Right atrium auricular region (tissue), 2 donors: ENCODE results near the gene HS3ST5. TPM values are rescaled to one million over a fixed set of nuclear protein-coding genes. Genes with fewer than 3 reads are reported as not detected.

ENCODE experiments used
- DNase-seq: peaks from one replicate; pipeline ENCODE4 v3.0.0-alpha.2; 2019; ENCODE audit warnings: low spot score
- H3K27ac ChIP-seq, 2 donors: fragments of 200-600 bp; sonication (generic); 1 replicate in 1 of 2; 2 replicates in 1 of 2; pipeline ENCODE4 v1.5.1; 2016 to 2019
- H3K27me3 ChIP-seq, 2 donors: fragments of 200-600 bp; sonication (generic); one replicate each; pipeline versions ENCODE4 v1.5.1 to v1.6.0; 2017 to 2019
- H3K36me3 ChIP-seq: fragments of 200-600 bp; sonication (generic); one replicate; pipeline ENCODE4 v1.5.1; 2016
- H3K4me1 ChIP-seq, 2 donors: fragments of 200-600 bp; sonication (generic); one replicate each; pipeline versions ENCODE4 v1.5.1 to v1.6.0; 2017 to 2019
- H3K4me3 ChIP-seq, 2 donors: fragments of 200-600 bp; sonication (generic); 1 replicate in 1 of 2; 2 replicates in 1 of 2; pipeline ENCODE4 v1.5.1; 2017 to 2019; ENCODE audit warnings: mild to moderate bottlenecking in 1 of 2, moderate library complexity in 1 of 2
- H3K9me3 ChIP-seq, 2 donors: fragments of 200-600 bp; sonication (generic); one replicate each; pipeline ENCODE4 v1.5.1; 2019
- CTCF ChIP-seq, 2 donors: fragments of 200-600 bp; sonication (generic); IDR thresholded peaks; one replicate each; pipeline ENCODE4 v1.5.1; 2019; ENCODE audit warnings: antibody characterized with exemption in 2 of 2
- total RNA-seq, 2 donors: library from RNA; depleted of rRNA; stranded (reverse); fragments of >200 nt; gene quantifications; one replicate each; pipeline ENCODE4 v1.1.0, GENCODE V29; 2016

HS3ST5 gene
- total RNA-seq, 2 donors from 2014 or later: not detected

DNA sequence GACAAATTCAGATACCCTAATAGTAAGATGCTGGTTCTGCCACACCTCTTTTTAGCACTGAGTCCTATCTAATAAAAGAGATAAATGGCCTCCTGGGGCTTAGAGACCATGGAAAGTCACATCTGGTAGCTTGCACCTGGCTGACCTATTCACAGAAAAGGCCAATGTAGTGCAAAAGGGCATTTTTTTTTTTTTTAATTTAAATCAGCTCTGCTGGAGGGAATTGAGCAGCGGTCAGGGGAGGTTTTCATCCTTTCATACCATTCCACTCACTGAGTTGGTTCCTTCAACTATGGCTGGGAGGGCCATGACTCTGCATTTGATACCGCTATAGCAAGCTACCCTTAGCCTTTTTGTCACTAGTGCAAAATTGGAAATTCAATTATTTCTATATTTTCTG, 20.1 kb upstream of the HS3ST5 start:
- H3K9me3 ChIP-seq: no peaks in the 10 kb centered on the region
- no peaks in the 10 kb centered on the region for H3K36me3 ChIP-seq
- H3K4me1 ChIP-seq: no peaks in the 10 kb centered on the region
- no peaks in the 10 kb centered on the region for H3K27me3 ChIP-seq
- DNase-seq: no peak
- H3K27ac ChIP-seq: no peak overlapping the region
- no peak for TF ChIP-seq CTCF (IDR thresholded peaks at IDR 0.05)
- H3K4me3 ChIP-seq: no peak overlapping the region

GRCh38 chr6:114362396-114362795, 19.6 kb upstream of the HS3ST5 start:
- Histone ChIP-seq H3K4me1 (no peaks in the 10 kb centered on the region), H3K36me3 (no peaks in the 10 kb centered on the region), H3K9me3 (no peaks in the 10 kb centered on the region), H3K27me3 (no peaks in the 10 kb centered on the region), H3K4me3 (no peak overlapping the region), H3K27ac (no peak overlapping the region)
- TF ChIP-seq CTCF (IDR thresholded peaks at IDR 0.05): no peak
- no peak for DNase-seq

- Histone ChIP-seq H3K36me3 (no peaks in the 10 kb centered on the region), H3K4me3 (no peak overlapping the region), H3K4me1 (no peaks in the 10 kb centered on the region), H3K27ac (no peak overlapping the region), H3K27me3 (no peaks in the 10 kb centered on the region), H3K9me3 (no peaks in the 10 kb centered on the region)
- no peak for TF ChIP-seq CTCF (IDR thresholded peaks at IDR 0.05)
- no peak for DNase-seq
Observed at GRCh38 chr6:114361036-114361435, 18.2 kb upstream of the HS3ST5 start.

DNA sequence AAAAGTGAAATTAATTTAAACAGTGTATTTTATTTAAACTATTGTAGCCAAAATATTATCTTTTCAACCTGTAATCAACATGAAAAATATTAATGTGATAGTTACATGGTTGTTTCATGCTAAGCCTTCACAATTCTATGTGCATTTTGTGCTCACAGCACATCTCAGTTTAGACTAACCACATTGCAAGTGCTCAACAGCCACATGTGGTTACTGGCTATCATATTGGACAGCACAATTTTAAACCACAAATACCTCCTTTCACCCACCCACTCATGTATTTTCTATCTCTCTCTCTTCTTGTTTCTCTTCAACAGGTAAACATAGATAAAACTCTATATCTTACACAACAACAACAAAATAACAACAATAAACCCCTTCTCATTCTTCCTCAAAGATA, 12.5 kb upstream of the HS3ST5 start:
- no peak for TF ChIP-seq CTCF (IDR thresholded peaks at IDR 0.05)
- H3K4me1 ChIP-seq: no peaks in the 10 kb centered on the region
- H3K9me3 ChIP-seq: no peaks in the 10 kb centered on the region
- no peaks in the 10 kb centered on the region for H3K27me3 ChIP-seq
- H3K4me3 ChIP-seq: no peak overlapping the region
- no peak for DNase-seq
- H3K27ac ChIP-seq: no peak overlapping the region
- H3K36me3 ChIP-seq: no peaks in the 10 kb centered on the region

DNA sequence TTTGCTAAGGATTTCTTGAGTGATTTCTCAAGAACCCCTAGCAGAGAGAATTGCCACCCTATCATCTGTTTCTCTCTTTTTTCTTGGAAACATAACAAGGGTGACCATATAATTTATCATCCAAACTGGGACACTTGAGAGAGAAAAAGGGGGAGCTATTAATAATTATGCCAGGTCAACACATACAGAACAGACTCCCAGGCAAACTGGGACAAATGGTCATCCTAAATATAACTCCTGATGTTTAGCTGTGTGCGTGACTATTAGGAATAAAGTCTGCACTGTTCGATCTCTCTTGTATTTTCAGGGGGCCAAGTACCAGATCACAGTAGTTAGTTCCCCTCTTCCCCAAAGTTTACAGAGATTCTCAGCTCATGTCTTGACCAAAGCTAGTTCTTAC, 11.7 kb upstream of the HS3ST5 start:
- Histone ChIP-seq H3K4me1 (no peaks in the 10 kb centered on the region), H3K4me3 (no peak overlapping the region), H3K9me3 (no peaks in the 10 kb centered on the region), H3K36me3 (no peaks in the 10 kb centered on the region), H3K27ac (no peak overlapping the region), H3K27me3 (no peaks in the 10 kb centered on the region)
- no peak for TF ChIP-seq CTCF (IDR thresholded peaks at IDR 0.05)
- DNase-seq: no peak

GRCh38 chr6:114346451-114346850, 3.6 kb upstream of the HS3ST5 start:
- Histone ChIP-seq H3K27me3 (peaks cover 5 to 8% of the 10 kb centered on the region in 2 donors), H3K9me3 (no peaks in the 10 kb centered on the region), H3K4me1 (peaks cover 0 to 25% of the 10 kb centered on the region in 2 donors), H3K27ac (no peak overlapping the region), H3K4me3 (no peak overlapping the region), H3K36me3 (no peaks in the 10 kb centered on the region)
- no peak for DNase-seq
- no peak for TF ChIP-seq CTCF (IDR thresholded peaks at IDR 0.05)
